HG03521 (cell line): ENCODE data around the gene CITED2.
"Not testable (repeated sequence)": the region's sequence is repeated elsewhere in the genome, so short reads cannot be mapped to it uniquely, and the experiment has no call there.

Source experiments
- ATAC-seq: cut with Tn5 transposase; IDR thresholded peaks from one replicate; pipeline ENCODE4 v1.9.1; 2021; ENCODE audit warnings: mild to moderate bottlenecking, moderate library complexity; ENCODE audit not compliant: unreplicated experiment

Gene CITED2

GRCh38 chr6:139367810-139368351 is 6.6 kb downstream of the CITED2 start:
- ATAC-seq = no peak

- ATAC-seq = no peak
These were observed 9.5 kb downstream of the CITED2 start for GRCh38 chr6:139364982-139365379.

- no peak for ATAC-seq
These were observed 10.0 kb downstream of the CITED2 start for GRCh38 chr6:139364302-139364981.

- not testable (repeated sequence) for ATAC-seq
These were observed 10.7 kb downstream of the CITED2 start for GRCh38 chr6:139363797-139364196.

- ATAC-seq = not testable (repeated sequence)
These were observed 11.3 kb downstream of the CITED2 start for GRCh38 chr6:139363123-139363522.

- no peak for ATAC-seq
These were observed 13.2 kb downstream of the CITED2 start for GRCh38 chr6:139361211-139361610.

- ATAC-seq = no peak
These were observed 17.5 kb downstream of the CITED2 start for GRCh38 chr6:139356924-139357323.

GRCh38 chr6:139355777-139356445 is 18.5 kb downstream of the CITED2 start:
- ATAC-seq = no peak

GRCh38 chr6:139355172-139355571 is 19.3 kb downstream of the CITED2 start:
- peak; percentile 79 for ATAC-seq

- ATAC-seq = no peak
These were observed 20.3 kb downstream of the CITED2 start for GRCh38 chr6:139354189-139354588.

- ATAC-seq = no peak
These were observed 24.9 kb downstream of the CITED2 start for GRCh38 chr6:139349464-139350020.

- ATAC-seq = no peak
These were observed 28.1 kb downstream of the CITED2 start for GRCh38 chr6:139346392-139346791.

- no peak for ATAC-seq
These were observed 30.1 kb downstream of the CITED2 start for GRCh38 chr6:139344186-139344963.

- no peak for ATAC-seq
These were observed 31.2 kb downstream of the CITED2 start for GRCh38 chr6:139343052-139343750.

- ATAC-seq = no peak
These were observed 33.4 kb downstream of the CITED2 start for GRCh38 chr6:139341060-139341459.

- ATAC-seq = no peak
These were observed 35.7 kb downstream of the CITED2 start for GRCh38 chr6:139338795-139339194.

- no peak for ATAC-seq
These were observed 36.6 kb downstream of the CITED2 start for GRCh38 chr6:139337830-139338229.

GRCh38 chr6:139337001-139337400 is 37.4 kb downstream of the CITED2 start:
- ATAC-seq = no peak

- ATAC-seq = no peak
These were observed 38.0 kb downstream of the CITED2 start for GRCh38 chr6:139336488-139336887.

GRCh38 chr6:139335447-139336210 is 38.8 kb downstream of the CITED2 start:
- ATAC-seq = no peak
